HG03565 (cell line): Measurements from ENCODE around the gene APOL2.
"Not testable (repeated sequence)": the region's sequence is repeated elsewhere in the genome, so short reads cannot be mapped to it uniquely, and the experiment has no call there.

Experiments
- ATAC-seq: cut with Tn5 transposase; IDR thresholded peaks from one replicate; pipeline ENCODE4 v1.9.1; 2021; ENCODE audit warnings: mild to moderate bottlenecking, moderate library complexity; ENCODE audit not compliant: unreplicated experiment

APOL2 gene

GRCh38 chr22:36263216-36263673, 23.9 kb upstream of the APOL2 start:
- not testable (repeated sequence) for ATAC-seq

GRCh38 chr22:36262307-36262706, 23.0 kb upstream of the APOL2 start:
- ATAC-seq = not testable (repeated sequence)

- not testable (repeated sequence) for ATAC-seq
These were observed 22.3 kb upstream of the APOL2 start for GRCh38 chr22:36261675-36262074.

GRCh38 chr22:36259615-36260300, 20.4 kb upstream of the APOL2 start:
- no peak for ATAC-seq

- ATAC-seq = no peak
These were observed 19.6 kb upstream of the APOL2 start for GRCh38 chr22:36258701-36259614.

GRCh38 chr22:36257948-36258670, 18.8 kb upstream of the APOL2 start:
- ATAC-seq = no peak

- ATAC-seq = no peak
These were observed 18.0 kb upstream of the APOL2 start for GRCh38 chr22:36257308-36257707.

- no peak for ATAC-seq
These were observed 17.2 kb upstream of the APOL2 start for GRCh38 chr22:36256478-36256877.

- not testable (repeated sequence) for ATAC-seq
These were observed 16.2 kb upstream of the APOL2 start for GRCh38 chr22:36255572-36255971.

GRCh38 chr22:36253523-36254490, 14.5 kb upstream of the APOL2 start:
- no peak for ATAC-seq

GRCh38 chr22:36252754-36253522, 13.6 kb upstream of the APOL2 start, which contains the start of gene APOL1:
APOL1 (plus strand) TSS chr22:36253133; CDS start chr22:36254956, 1,823 bp downstream.
- ATAC-seq = no peak

- not testable (repeated sequence) for ATAC-seq
These were observed 12.8 kb upstream of the APOL2 start for GRCh38 chr22:36251979-36252608.

GRCh38 chr22:36250292-36250960, 11.1 kb upstream of the APOL2 start:
- not testable (repeated sequence) for ATAC-seq

- ATAC-seq = no peak
These were observed 9.8 kb upstream of the APOL2 start for GRCh38 chr22:36249160-36249559.

GRCh38 chr22:36247955-36248354, 8.6 kb upstream of the APOL2 start:
- no peak for ATAC-seq

GRCh38 chr22:36246718-36247117, 7.4 kb upstream of the APOL2 start:
- no peak for ATAC-seq

GRCh38 chr22:36245805-36246356, 6.6 kb upstream of the APOL2 start:
- no peak for ATAC-seq
